ENCODE data around the gene FADS1. TPM values are rescaled to one million over a fixed set of nuclear protein-coding genes. Genes with fewer than 3 reads are reported as not detected.

FADS1 gene
- total and polyA plus RNA-seq, 2 of the 13 experiments (the other 11 are each of a cell fraction or from before 2014, with no cell fraction given) = 91.8 to 108 TPM

- TF ChIP-seq THAP9 (CRISPR knock-in tag; IDR thresholded peaks at IDR 0.05; ENCODE audit: borderline replicate concordance) = no peak
- no peak for TF ChIP-seq ARNTL (CRISPR knock-in tag; IDR thresholded peaks at IDR 0.05)
- TF ChIP-seq CBX5 (CRISPR knock-in tag; IDR thresholded peaks at IDR 0.05; ENCODE audit: borderline replicate concordance) = no peak
- no peak for TF ChIP-seq JUN (CRISPR knock-in tag; IDR thresholded peaks at IDR 0.05)
- no peak for TF ChIP-seq ZFP90 (CRISPR knock-in tag; IDR thresholded peaks at IDR 0.05; ENCODE audit: borderline replicate concordance)
- no peak for TF ChIP-seq IKZF5 (CRISPR knock-in tag; IDR thresholded peaks at IDR 0.05)
- no peak for TF ChIP-seq KMT2A (CRISPR knock-in tag; IDR thresholded peaks at IDR 0.05)
- TF ChIP-seq, protein P1, sequence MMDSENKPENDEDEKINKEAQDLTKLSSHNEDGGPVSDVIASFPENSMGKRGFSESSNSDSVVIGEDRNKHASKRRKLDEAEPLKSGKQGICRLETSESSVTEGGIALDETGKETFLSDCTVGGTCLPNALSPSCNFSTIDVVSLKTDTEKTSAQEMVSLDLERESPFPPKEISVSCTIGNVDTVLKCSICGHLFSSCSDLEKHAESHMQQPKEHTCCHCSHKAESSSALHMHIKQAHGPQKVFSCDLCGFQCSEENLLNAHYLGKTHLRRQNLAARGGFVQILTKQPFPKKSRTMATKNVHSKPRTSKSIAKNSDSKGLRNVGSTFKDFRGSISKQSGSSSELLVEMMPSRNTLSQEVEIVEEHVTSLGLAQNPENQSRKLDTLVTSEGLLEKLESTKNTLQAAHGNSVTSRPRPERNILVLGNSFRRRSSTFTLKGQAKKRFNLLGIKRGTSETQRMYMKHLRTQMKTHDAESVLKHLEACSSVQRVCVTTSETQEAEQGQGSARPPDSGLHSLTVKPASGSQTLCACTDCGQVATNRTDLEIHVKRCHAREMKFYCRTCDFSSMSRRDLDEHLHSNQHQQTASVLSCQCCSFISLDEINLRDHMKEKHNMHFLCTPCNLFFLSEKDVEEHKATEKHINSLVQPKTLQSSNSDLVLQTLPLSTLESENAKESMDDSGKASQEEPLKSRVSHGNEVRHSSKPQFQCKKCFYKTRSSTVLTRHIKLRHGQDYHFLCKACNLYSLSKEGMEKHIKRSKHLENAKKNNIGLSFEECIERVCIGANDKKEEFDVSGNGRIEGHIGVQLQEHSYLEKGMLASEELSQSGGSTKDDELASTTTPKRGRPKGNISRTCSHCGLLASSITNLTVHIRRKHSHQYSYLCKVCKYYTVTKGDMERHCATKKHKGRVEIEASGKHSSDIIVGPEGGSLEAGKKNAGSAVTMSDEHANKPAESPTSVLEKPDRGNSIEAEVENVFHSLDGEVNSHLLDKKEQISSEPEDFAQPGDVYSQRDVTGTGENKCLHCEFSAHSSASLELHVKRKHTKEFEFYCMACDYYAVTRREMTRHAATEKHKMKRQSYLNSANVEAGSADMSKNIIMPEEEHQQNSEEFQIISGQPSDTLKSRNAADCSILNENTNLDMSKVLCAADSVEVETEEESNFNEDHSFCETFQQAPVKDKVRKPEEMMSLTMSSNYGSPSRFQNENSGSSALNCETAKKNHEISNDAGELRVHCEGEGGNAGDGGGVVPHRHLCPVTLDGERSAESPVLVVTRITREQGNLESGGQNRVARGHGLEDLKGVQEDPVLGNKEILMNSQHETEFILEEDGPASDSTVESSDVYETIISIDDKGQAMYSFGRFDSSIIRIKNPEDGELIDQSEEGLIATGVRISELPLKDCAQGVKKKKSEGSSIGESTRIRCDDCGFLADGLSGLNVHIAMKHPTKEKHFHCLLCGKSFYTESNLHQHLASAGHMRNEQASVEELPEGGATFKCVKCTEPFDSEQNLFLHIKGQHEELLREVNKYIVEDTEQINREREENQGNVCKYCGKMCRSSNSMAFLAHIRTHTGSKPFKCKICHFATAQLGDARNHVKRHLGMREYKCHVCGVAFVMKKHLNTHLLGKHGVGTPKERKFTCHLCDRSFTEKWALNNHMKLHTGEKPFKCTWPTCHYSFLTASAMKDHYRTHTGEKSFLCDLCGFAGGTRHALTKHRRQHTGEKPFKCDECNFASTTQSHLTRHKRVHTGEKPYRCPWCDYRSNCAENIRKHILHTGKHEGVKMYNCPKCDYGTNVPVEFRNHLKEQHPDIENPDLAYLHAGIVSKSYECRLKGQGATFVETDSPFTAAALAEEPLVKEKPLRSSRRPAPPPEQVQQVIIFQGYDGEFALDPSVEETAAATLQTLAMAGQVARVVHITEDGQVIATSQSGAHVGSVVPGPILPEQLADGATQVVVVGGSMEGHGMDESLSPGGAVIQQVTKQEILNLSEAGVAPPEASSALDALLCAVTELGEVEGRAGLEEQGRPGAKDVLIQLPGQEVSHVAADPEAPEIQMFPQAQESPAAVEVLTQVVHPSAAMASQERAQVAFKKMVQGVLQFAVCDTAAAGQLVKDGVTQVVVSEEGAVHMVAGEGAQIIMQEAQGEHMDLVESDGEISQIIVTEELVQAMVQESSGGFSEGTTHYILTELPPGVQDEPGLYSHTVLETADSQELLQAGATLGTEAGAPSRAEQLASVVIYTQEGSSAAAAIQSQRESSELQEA (CRISPR knock-in tag; IDR thresholded peaks at IDR 0.05; ENCODE audit: not compliant biosample characterization) = no peak
- TF ChIP-seq SP1 (IDR thresholded peaks at IDR 0.05) = no peak
- no peak for TF ChIP-seq SP1 (CRISPR knock-in tag; IDR thresholded peaks at IDR 0.05)
These were observed 51.1 kb downstream of the FADS1 start (continued) for GRCh38 chr11:61765550-61766253.

Data from HepG2 (cell line).